GM19438 (cell line): Measurements from ENCODE around the gene WNT5B.

ENCODE experiments used
- ATAC-seq: cut with Tn5 transposase; IDR thresholded peaks from one replicate; pipeline ENCODE4 v1.9.1; 2021; ENCODE audit warnings: low read depth; ENCODE audit not compliant: unreplicated experiment

WNT5B gene

DNA sequence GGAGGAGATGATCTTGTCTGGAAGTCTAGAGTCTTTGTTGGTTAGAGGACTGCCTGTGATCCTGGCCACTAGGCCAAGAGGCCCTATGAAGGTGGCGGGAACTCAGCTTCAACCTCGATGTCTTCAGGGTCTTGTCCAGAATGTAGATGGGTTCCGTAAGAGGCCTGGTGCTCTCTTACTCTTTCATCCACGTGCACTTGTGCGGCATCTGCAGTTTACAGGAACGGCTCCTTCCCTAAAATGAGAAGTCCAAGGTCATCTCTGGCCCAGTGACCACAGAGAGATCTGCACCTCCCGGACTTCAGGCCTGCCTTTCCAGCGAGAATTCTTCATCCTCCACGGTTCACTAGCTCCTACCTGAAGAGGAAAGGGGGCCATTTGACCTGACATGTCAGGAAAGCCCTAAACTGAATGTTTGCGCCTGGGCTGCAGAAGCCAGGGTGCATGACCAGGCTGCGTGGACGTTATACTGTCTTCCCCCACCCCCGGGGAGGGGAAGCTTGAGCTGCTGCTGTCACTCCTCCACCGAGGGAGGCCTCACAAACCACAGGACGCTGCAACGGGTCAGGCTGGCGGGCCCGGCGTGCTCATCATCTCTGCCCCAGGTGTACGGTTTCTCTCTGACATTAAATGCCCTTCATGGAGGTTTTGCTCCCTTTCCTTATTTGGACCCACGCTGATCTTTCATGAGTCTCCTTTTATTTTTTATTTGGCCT, 17.7 kb downstream of the WNT5B start:
- ATAC-seq, result no peak

DNA sequence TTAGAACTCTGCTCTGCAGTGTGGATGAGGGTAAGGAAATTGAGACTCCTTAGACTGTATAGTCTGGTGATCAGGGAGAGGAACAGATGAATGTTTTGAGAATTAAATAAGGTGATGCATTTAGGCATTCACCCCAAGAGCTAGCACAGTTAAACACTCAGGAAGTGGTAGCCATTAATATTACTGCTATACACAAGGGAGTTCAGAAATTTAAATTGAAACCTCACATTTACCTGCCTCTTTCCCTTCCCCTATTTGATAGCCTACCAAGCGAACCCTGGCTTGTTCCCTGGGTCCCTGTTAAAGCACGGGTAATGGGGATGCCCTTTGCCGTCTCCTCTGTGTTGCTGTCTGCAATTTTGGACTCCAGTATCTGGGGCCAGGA, 18.2 kb downstream of the WNT5B start:
- no peak for ATAC-seq

DNA sequence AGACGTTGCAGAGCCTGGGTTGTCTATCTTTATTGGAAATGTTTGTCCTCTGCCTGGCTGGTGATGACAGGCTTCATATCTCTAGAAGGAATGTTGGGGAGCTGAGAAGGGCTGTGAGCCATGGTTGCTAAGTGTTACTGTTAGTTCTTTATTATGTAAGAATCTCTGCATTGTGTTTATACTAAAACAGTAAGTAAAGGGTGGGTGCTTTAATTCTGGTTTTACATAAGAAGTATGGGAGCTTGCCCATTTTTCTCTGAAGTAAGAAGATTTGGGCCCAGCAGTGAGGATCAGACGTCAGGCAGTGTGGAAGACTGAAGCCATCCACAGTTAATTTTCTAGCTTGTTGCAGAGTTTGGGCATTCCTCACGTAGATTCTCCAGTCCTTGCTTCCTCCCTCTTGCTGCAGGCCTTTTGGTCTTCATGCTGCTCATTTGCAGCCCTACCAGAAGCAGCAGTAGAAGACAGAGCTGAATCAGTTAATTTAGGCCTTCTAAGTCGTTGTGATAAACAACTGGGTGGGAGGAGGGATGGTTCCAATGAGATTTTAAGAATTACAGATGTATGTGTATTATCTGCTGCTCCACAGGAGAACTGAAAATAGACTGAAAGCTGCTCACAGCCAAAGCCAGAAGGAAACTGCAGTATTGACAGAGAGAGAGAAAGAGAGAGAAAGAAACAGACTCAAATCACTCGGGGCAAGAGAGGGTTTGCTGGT, 21.4 kb downstream of the WNT5B start:
- ATAC-seq, result no peak

DNA sequence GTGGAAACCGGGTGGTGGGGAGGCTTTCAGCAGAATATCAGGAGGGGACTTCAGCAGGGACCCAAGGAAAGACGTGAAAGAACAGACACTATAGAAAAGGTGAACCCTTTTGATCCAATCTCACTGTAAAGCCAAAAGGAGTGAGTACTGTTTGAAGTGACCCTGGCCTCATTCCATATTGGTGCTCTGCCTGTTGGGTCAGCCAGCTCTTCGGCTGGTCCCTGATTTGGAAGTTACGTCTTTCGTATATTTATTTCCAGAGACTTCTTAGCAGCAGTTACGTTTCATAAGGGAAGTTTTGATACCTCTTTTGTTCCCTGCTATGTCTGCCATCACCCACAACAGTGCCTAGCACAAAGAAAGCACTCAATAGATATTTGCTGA, 21.9 kb downstream of the WNT5B start:
- no peak for ATAC-seq

DNA sequence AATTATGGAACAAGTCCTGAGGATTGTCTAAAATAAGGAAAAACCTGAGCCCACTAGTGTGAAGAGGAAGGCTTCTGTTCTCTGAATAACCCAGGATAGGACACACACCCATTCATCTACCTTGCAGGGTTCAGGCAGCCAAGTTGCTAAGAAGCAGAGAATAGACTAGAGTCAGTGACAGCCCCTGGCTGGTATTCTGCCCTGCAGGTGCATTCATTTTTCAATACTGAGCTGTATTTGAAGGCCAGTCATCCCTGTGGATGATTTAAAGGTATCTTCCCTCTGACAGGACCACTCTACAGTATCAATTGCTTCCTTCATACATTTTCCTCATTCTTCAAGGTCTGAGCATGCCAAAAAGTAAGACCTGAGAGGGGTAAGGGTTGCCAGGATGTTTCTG, 22.9 kb downstream of the WNT5B start:
- no peak for ATAC-seq

DNA sequence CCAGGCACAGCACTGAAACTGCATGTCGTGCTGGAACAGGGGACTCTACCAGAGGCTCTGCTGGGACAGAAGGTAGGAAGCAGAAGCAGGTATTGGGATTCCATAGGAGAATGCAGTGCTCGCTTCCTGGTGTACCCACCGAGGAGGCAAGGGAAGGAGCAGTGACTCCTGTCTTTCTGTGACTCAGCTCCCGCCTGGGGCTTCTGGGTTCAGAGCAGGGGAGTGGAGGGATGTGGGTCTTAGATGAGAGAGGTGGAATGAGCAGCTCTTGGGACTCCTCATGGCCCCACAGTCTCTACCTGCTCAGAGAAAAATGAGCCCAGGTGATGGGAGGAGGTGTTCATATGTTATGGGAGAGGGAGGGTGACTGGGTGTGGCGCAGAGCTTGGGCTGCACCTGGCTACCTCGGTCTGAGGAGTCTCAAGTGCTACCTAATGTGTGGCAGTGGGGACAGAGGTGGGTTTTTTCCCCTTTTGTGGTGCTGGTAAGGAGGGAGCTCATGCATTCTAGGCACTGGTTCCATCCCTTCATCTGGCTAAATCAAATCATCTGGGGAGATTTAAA, 26.3 kb downstream of the WNT5B start:
- ATAC-seq, result no peak

DNA sequence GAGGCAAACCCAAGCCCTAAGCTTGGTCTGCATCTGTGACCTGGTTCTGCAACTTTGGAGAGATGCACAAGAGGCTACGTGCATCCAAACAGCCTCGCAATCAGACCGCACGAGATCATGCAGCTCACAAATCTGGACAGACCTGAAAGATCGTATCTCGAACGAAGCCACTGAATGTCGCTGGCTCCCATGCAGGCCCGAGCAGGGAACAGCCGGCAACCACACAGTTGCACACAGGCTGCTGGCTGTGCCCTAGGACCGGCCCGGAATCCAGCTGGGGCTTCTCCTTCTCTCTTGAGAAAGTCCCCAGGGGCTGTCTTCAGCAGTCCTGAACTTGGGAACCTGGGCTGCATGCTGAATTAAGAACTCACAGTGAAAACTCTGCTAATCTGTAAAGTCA, 27.9 kb downstream of the WNT5B start:
- no peak for ATAC-seq

DNA sequence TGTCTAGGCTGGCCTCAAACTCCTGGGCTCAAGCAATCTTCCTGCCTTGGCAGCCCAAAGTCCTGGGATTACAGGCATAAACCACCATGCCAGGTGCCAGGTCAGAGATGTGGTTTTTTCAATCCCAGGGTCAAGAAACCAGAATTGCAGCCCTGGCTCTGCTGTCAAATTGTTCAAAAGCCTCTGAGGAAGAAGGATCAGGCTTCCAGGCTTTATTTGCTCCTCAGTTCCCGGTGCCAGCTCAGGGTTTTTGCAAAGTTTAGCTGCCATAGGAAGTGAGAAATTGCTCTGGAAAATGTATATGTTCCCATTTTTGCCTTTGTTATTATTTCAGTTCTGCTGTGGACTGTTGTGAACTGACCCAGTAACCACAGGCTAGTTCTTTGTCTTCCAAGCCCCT, 28.7 kb downstream of the WNT5B start:
- ATAC-seq, result no peak

DNA sequence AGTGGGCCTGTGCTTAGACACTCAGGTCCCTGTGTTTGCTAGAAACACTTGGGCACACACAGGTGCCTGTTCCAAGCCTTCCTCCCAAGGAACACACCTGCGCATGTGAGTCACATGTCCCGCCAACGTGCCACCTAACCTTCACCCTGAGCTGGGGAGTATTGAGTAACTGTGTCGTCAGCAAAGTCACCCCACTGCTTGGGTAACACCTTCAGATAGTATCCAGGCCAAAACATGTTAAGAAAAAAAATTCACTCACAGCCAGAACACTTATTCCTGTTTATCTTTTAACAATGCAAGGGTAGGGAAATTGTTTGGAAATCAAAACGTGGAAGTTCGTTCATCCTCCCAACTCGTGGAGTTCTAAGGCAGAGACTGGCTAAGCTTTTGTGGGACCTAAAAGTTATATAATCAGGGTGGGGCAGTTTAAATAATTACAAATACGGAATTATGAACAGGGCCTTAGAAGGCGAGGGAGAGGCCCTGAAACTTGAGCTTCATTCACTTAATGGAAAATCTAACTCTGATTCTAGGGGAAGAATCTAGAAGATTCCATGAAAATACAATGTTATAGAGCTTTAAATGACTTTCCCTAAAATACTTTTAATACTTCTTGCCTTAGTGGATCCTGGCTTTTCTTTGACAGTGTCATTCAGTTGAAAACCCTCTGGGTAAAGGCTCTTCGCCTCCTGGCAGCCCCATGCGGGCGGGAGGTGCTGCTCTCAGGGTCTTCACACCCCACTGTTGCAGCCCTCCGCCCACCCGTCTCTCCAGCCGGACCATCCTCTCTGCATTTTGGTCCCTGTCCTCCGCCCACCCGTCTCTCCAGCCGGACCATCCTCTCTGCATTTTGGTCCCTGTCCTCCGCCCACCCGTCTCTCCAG, 31.5 kb downstream of the WNT5B start:
- no peak for ATAC-seq

DNA sequence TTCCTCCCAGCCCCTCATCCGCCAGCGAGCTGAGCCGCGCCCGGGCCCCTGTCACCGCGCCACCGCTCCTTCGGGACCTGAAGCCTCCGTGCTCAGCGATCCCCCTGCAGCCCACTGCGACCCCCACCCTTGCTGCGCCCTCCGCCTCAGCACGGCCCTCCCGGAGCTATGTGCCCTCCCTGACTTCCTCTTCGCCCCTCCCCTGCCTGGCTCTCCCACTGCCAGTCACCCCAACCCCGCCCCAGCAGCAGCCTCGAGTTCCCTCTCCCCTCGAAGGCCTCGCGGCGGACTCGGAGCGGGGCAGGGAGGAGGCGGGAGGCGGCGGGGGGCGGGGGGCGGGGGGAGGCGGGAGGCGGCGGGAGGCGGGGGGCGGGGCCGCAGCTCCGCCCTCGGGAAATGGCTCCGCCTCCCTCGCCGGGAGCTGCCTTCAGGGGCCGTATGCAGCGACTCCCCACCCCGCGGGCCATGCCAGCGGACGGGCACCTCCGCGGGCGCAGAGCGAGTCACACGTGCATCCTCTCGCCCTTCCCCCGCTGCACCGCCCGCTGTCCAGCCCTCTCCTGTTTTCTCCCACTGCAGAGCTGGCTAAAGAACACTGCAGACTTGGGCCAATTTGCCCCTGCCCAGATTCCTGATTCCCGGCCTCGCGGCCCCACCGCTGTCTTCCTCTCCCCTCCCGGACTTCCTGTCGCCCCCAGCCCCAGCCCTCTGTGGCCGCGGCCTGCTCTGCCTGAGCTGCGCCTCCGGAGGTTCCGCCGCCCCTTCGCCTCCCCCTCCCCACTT, 32.7 kb downstream of the WNT5B start:
- peak; percentile 77 for ATAC-seq

DNA sequence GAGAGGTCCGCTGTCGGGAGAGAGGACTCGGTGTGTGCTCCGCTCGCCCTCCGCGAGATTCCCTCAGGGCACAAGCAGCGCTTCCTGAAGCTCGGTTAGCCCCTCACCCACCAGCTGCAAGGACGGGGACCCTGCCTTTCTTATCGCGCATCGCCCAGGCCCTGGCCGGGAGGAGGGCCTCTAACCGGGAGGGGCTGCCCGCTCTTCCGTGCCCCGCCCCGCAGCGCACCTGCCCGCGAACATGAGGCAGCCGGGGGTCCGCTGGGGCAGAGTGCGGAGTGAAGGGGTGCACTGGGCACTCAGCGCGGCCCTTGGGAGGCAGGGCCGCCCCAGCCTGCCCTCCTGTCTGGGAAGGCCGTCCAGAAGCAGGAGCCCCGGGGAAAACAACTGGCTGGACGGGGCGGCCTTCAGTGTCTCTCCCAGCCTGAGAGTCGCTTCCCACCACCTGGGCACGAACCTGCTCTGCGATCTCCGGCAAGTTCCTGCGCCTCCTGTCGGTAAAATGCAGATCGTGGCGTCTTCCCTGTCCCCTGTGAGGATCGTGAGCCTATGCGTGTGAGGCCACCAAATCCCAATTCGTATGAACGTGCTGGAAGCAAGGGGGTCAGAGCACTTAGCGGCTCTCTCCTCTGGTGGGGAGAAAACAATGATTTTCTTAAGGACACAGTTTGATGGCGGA, 33.9 kb downstream of the WNT5B start:
- no peak for ATAC-seq

DNA sequence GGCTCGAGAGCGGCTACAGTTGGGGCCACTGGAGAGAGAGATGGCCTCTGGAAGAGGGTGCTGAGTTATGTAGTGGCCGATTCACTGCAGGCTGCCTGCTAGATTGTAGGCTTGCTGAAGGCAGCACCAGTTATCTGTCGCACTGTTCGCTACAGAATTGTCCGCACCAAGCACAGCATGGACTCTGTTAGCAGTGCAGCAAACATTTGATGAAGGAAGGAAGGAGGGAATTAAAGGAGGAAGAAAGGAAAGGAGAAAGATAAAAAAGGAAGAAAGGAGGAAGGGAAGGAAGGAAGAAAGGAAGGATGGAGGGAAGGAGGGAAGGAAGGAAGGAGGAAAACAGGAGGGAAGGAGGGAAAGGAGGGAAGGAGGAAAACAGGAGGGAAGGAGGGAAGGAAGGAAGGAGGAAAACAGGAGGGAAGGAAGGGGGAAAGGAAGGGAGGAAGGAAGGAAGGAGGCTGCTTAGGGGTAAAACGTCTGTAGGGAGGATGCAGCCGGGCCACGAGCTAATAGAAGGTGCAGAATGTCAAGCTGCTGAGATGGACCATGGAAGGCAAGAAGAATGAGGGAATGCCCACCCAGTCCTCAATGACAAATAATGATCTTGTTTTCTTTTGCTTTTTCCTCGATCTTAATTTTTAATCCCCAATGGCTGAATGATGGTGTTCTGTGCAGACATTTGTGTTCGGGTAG, 34.6 kb downstream of the WNT5B start:
- ATAC-seq, result no peak

DNA sequence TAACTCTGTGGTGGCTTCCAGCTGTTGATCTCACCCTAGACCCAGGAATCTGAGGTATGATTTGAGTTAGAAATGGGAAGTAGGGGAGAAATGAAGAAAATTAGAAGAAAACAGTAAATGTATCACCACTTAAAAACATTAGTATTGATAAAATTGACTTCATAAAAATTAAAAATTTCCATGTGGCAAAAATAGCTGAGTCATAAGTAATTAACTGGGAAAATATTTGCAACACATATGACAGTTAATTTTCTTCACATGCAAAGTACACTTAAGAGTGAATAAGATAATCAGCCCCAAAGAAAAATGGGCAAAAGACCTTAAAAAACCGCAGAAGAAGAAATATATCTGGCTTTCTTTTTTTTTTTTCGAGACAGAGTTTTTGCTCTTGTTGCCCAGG, 36.3 kb downstream of the WNT5B start:
- ATAC-seq, result no peak

DNA sequence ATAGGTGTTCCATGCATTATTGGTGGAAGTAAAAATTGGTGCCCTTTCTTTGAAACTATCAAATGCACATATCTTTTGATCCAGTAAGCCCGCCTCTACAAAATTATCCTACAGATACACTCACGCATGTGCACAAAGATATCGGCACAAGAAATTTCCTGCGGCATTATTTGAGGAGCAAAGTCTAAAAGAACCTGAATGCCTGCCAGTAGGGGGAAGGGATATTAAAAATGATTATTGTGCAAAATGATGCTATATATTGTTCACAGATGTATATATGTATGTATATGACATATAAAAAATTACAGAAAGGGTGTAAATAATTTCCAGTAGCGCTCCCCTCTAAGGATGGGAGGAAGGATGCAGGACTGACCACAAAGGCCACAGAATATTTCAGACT, 37.2 kb downstream of the WNT5B start:
- no peak for ATAC-seq

DNA sequence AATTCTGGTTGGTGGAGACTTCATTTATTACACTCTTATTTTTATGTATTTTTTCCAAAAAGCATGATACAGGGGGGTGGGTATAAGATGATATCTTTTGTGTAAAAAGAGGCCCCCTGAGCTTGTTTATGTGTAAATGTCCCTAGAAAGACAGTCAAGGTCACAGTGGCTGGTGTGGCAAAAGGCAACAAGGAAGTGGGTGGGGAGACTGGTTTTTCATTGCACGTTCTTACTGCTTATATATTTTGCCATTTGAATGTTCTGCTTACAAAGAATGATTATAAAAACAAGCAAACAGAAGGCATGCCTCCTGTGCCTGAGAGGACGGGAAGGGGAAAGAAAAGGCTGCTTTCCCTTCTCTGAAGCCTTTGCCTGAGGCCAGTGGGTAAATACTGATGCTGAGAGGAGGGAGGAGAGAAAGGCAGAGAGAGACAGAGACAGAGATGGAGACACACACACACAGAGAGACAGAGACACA, 37.7 kb downstream of the WNT5B start:
- ATAC-seq, result no peak

DNA sequence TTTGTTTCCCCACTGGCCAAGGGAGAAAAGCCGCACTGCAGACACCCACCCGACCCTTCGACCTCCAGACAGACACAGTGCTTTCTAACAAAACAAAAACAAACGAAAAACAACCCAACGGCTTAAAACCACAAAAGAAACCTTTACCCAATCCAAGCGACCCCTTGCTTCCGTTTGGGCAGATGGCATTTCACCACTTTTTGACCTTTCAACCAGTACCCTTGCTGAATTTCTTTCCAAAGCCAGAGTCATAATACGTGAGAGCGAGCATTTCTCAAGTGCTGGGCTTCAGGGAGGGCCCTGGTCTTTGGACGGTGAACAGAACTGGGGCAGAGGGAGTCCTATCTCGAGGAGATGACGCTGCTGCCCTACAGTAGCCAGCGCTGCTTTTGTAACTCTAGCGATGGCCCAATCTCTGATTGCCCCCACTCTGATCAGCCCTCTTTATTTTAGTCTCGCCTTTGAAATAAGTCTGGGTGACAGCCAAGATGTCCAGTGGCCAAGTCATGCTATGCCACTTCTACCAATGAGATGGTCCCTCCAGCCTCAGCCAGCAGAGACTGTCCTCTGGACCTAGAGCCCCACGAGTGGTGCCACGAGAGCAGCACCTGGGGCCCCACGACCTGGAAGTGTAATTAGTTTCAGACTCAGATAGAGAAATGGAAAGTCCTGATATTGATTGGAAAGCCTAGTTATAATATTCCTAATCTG, 40.0 kb downstream of the WNT5B start:
- ATAC-seq, result no peak

DNA sequence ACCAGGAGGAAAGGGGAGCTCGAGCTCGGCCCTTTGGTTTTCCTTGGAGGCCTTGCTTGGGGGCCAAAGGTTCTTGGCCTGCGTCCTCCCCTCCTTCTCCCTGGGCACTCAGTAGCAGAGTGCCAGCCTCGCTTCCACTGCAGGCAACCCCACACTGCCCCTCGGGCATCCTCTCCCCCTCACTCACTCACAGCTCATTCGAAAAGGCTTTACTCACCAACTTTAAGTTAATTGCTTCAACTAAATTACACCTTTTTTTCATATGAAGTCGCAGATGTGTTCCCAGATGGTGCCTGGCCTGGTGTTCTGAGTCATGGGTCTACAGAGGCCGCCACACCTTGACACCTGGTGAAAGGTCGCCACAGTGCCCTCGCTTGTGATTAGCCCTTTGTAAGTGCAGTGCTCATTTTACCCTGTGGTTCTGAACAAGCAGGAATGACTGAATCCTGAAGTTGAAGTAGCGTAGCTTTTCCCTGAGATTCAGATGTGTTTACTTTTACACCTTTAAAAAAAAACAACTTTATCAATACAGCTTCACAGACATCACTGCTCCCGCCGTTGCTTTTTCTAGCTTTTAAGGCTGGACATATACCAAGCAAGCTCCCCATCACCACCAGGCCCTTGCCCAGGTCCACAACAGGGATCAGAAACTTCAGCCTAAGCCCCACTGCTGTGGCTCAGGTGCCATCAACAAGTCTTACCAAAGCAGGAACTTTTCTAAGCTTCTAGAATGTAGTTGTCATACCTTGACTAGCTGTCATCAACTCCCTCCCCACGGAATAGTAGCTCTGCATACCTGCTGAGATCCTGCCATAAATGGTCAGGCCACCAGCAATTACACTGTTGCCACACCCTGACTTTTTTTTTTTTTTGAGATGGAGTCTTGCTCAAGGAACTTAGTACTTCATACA, 41.6 kb downstream of the WNT5B start:
- no peak for ATAC-seq
